ENCODE results near the gene EXOC3.

DNA sequence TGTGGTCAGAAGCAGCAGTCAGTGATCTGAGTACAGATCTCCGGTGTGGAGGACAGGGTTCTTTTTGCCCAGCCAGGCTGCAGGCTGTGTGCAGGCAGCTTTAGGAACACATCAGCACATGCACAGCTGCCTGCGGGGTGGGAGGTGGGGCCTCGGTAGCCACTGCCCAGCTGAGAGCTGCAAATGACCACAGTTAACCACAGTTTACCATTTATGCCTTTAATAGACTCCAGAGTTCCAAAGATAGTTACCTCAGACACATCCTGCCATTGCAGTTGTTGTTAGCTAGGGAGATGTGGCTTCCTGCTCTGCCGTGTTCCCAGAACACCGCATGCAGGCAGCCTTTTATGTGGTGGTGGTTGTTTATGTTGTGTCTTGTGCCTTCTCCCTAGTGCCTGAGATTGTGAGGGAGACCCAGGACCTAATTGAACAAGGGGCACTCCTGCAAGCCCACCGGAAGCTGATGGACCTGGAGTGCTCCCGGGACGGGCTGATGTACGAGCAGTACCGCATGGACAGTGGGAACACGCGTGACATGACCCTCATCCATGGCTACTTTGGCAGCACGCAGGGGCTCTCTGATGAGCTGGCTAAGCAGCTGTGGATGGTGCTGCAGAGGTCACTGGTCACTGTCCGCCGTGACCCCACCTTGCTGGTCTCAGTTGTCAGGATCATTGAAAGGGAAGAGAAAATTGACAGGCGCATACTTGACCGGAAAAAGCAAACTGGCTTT, 10.2 kb downstream of the EXOC3 start:
- TF ChIP-seq MXI1 (IDR thresholded peaks at IDR 0.05; ENCODE audit: borderline replicate concordance, low read depth, low read length) (no peak), MAZ (IDR thresholded peaks at IDR 0.05; ENCODE audit: borderline replicate concordance, low read depth, low read length) (no peak), CHD1 (IDR thresholded peaks at IDR 0.05; ENCODE audit: low read depth, low read length) (no peak), RAD21 (IDR thresholded peaks at IDR 0.05; ENCODE audit: low read length) (no peak), MAFK (IDR thresholded peaks at IDR 0.05; ENCODE audit: low read depth, low read length) (no peak), NFE2L2 (IDR thresholded peaks at IDR 0.05; ENCODE audit: low read depth, low read length) (no peak)
- TF ChIP-seq, protein P1, sequence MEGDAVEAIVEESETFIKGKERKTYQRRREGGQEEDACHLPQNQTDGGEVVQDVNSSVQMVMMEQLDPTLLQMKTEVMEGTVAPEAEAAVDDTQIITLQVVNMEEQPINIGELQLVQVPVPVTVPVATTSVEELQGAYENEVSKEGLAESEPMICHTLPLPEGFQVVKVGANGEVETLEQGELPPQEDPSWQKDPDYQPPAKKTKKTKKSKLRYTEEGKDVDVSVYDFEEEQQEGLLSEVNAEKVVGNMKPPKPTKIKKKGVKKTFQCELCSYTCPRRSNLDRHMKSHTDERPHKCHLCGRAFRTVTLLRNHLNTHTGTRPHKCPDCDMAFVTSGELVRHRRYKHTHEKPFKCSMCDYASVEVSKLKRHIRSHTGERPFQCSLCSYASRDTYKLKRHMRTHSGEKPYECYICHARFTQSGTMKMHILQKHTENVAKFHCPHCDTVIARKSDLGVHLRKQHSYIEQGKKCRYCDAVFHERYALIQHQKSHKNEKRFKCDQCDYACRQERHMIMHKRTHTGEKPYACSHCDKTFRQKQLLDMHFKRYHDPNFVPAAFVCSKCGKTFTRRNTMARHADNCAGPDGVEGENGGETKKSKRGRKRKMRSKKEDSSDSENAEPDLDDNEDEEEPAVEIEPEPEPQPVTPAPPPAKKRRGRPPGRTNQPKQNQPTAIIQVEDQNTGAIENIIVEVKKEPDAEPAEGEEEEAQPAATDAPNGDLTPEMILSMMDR (conservative IDR thresholded peaks at IDR 0.05; ENCODE audit: low read depth, low read length) = no peak
- TF ChIP-seq, protein P2, sequence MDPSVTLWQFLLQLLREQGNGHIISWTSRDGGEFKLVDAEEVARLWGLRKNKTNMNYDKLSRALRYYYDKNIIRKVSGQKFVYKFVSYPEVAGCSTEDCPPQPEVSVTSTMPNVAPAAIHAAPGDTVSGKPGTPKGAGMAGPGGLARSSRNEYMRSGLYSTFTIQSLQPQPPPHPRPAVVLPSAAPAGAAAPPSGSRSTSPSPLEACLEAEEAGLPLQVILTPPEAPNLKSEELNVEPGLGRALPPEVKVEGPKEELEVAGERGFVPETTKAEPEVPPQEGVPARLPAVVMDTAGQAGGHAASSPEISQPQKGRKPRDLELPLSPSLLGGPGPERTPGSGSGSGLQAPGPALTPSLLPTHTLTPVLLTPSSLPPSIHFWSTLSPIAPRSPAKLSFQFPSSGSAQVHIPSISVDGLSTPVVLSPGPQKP (IDR thresholded peaks at IDR 0.05; ENCODE audit: borderline replicate concordance, low read depth, low read length) = no peak
